A673 (cell line): Measurements from ENCODE around the gene SDS.

Experiments
- EZH2 ChIP-seq: fragments of 200-600 bp; sonication (generic); IDR thresholded peaks from 2 replicates; pipeline ENCODE4 v1.6.1; 2017; ENCODE audit warnings: borderline replicate concordance, low read depth, mild to moderate bottlenecking, mixed read lengths, antibody characterized with exemption, low read length; ENCODE audit not compliant: poor library complexity, severe bottlenecking
- TF ChIP-seq, protein P1 (sequence below): fragments of 300-800, 200-600 bp; sonication (generic); conservative IDR thresholded peaks from 2 replicates; pipeline ENCODE4 v1.5.1; 2017; ENCODE audit warnings: low read depth, mild to moderate bottlenecking, antibody characterized with exemption, low read length, moderate library complexity, mixed read lengths

DNA sequence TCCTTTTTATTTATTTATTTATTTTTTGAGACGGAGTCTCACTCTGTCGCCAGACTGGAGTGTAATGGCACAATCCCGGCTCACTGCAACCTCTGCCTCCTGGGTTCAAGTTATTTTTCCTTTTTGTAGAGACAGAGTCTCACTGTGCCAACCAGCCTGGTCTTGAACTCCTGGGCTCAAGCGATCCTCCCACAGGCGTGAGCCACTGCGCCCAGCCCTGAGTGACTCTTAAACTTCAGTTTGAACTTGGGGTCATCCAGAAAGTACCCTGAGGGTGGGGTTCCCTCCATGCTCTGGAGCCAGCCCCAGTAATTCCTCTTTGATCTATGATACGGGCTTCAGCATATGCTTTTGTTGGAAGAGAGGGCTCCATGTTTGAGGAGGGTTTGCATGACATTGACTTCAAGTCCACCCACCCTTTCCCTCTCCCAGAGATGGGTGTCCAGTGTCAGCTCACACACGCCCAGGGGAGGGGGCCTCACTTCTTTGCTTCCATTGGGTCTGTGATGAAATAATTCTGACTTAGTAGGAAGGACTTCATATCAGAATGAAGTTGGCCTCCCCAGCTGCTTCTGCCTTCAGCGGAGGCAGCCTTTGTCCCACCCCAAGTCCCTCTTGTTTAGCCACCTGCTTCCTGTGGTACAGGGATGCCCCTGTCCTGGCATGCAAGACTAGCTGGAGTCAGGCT is 11.9 kb downstream of the SDS start:
- TF ChIP-seq, protein P1, sequence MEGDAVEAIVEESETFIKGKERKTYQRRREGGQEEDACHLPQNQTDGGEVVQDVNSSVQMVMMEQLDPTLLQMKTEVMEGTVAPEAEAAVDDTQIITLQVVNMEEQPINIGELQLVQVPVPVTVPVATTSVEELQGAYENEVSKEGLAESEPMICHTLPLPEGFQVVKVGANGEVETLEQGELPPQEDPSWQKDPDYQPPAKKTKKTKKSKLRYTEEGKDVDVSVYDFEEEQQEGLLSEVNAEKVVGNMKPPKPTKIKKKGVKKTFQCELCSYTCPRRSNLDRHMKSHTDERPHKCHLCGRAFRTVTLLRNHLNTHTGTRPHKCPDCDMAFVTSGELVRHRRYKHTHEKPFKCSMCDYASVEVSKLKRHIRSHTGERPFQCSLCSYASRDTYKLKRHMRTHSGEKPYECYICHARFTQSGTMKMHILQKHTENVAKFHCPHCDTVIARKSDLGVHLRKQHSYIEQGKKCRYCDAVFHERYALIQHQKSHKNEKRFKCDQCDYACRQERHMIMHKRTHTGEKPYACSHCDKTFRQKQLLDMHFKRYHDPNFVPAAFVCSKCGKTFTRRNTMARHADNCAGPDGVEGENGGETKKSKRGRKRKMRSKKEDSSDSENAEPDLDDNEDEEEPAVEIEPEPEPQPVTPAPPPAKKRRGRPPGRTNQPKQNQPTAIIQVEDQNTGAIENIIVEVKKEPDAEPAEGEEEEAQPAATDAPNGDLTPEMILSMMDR, result no peak
- no peak for TF ChIP-seq EZH2
